ENCODE results near the gene AVP.

- TF ChIP-seq POLR2A (IDR thresholded peaks at IDR 0.05) (no peak), CTCF (IDR thresholded peaks at IDR 0.05) (no peak)
These were observed 17.4 kb upstream of the AVP start for GRCh38 chr20:3101737-3102574.

Data from body of pancreas (tissue), 4 donors.